Measurements from ENCODE around the gene F2RL3.

F2RL3 gene

GRCh38 chr19:16915135-16915534 lies 26.3 kb downstream of the F2RL3 start:
- Mint-ChIP-seq H3K36me3 (ENCODE audit: low read depth) (peaks cover 68% of the 10 kb centered on the region), H3K4me3 (no peak overlapping the region), H3K27me3 (ENCODE audit: low read depth) (no peaks in the 10 kb centered on the region), H3K27ac (no peak overlapping the region), H3K4me1 (no peaks in the 10 kb centered on the region), H3K9me3 (peaks cover 43% of the 10 kb centered on the region)
- TF ChIP-seq CTCF (IDR thresholded peaks at IDR 0.05; ENCODE audit: unreplicated experiment in 3 of 3): no peak

- H3K9me3 Mint-ChIP-seq: peaks cover 40% of the 10 kb centered on the region
- no peaks in the 10 kb centered on the region for H3K4me1 Mint-ChIP-seq
- H3K27ac Mint-ChIP-seq: no peak overlapping the region
- no peak for TF ChIP-seq CTCF (IDR thresholded peaks at IDR 0.05; ENCODE audit: unreplicated experiment in 3 of 3)
- peaks cover 67% of the 10 kb centered on the region for H3K36me3 Mint-ChIP-seq (ENCODE audit: low read depth)
- H3K27me3 Mint-ChIP-seq (ENCODE audit: low read depth): no peaks in the 10 kb centered on the region
- H3K4me3 Mint-ChIP-seq: no peak overlapping the region
Measured at GRCh38 chr19:16915734-16916133, 26.9 kb downstream of the F2RL3 start.

GRCh38 chr19:16917401-16917800 lies 28.6 kb downstream of the F2RL3 start:
- Mint-ChIP-seq H3K27ac (no peak overlapping the region), H3K36me3 (ENCODE audit: low read depth) (peaks cover 56% of the 10 kb centered on the region), H3K4me1 (no peaks in the 10 kb centered on the region), H3K27me3 (ENCODE audit: low read depth) (no peaks in the 10 kb centered on the region), H3K4me3 (no peak overlapping the region), H3K9me3 (peaks cover 33% of the 10 kb centered on the region)
- no peak for TF ChIP-seq CTCF (IDR thresholded peaks at IDR 0.05; ENCODE audit: unreplicated experiment in 3 of 3)

GRCh38 chr19:16919496-16919895 lies 30.7 kb downstream of the F2RL3 start:
- H3K27me3 Mint-ChIP-seq (ENCODE audit: low read depth): no peaks in the 10 kb centered on the region
- no peak for TF ChIP-seq CTCF (IDR thresholded peaks at IDR 0.05; ENCODE audit: unreplicated experiment in 3 of 3)
- H3K4me3 Mint-ChIP-seq: no peak overlapping the region
- no peak overlapping the region for H3K27ac Mint-ChIP-seq
- peaks cover 14% of the 10 kb centered on the region for H3K9me3 Mint-ChIP-seq
- no peaks in the 10 kb centered on the region for H3K4me1 Mint-ChIP-seq
- peaks cover 48% of the 10 kb centered on the region for H3K36me3 Mint-ChIP-seq (ENCODE audit: low read depth)

GRCh38 chr19:16920816-16921529 lies 32.2 kb downstream of the F2RL3 start:
- H3K27ac Mint-ChIP-seq: no peak overlapping the region
- no peak overlapping the region for H3K4me3 Mint-ChIP-seq
- H3K27me3 Mint-ChIP-seq (ENCODE audit: low read depth): no peaks in the 10 kb centered on the region
- peaks cover 13% of the 10 kb centered on the region for H3K9me3 Mint-ChIP-seq
- H3K4me1 Mint-ChIP-seq: no peaks in the 10 kb centered on the region
- peaks cover 46% of the 10 kb centered on the region for H3K36me3 Mint-ChIP-seq (ENCODE audit: low read depth)
- TF ChIP-seq CTCF (IDR thresholded peaks at IDR 0.05; ENCODE audit: unreplicated experiment in 3 of 3): no peak
